HG03280 (cell line): ENCODE results near the gene IPMK.
"Not testable (repeated sequence)": the region's sequence is repeated elsewhere in the genome, so short reads cannot be mapped to it uniquely, and the experiment has no call there.

Experiments used
- ATAC-seq: cut with Tn5 transposase; IDR thresholded peaks from one replicate; pipeline ENCODE4 v1.9.1; 2021; ENCODE audit warnings: mild to moderate bottlenecking, moderate library complexity; ENCODE audit not compliant: unreplicated experiment

Gene IPMK

DNA sequence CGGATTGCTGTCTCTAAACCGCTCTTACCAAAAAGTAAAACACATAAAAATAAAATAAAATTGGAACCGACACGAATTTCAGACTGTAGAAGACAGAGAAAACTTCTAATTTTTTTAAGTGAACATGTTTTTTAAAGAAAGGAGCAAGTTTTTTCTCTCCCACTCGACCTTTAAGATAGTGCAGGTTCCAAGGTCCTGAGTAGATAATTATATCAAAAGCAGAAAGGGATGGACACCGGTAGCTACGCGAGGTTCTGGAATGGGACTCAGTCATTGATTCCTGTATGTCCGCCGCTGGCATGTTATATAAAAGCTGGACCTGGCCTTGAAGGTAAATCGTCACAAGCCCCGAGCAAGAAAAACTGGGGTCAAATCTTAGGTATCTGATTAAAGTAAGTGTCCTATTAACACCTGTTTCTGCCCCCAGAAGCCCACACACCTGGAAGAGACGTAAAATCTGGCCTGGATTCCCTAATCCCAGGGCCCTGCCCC is 806 bp upstream of the IPMK start:
- peak; percentile 0 for ATAC-seq

DNA sequence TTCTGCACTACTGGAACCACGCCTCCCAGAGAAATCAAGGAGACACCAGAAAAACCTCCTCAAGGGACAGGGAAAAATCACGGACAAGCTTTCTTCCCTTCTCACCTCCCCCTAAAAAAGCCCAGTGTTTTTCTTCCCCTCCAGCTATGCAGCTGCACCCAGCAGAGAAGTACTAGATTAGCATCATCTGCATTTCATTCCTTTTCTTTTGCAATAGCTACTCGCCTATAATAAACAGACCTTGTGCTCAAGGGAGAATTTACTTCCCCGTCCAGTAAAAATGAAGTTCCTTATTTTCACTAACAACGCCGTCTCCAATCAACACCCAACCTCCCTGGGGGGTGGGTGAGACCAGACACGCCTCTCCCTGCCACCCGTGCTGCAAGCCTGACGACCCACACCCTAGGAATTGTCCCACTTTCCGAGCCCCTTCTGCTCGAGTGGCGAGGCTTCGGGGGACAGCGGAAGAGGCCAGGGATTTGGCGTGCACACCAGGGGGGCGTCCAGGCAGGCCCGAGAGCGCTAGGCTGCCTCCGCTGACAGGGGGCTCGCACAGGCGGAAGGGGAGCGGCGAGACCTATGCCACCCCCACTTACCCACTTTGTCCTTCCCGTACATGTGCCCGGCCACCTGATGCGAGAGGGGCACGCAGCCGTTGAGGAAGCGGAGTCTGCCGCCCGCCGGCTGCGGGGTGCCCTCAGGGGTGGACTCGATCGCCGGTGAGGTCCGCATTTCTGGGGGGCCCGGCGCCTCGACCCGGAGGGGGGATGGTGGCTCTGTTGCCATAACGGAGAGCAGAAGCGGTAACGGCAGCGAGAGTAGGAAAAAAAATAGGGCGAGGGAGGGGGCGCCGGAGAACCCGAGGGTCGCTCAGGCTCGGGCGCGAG is 625 bp downstream of the IPMK start:
- peak; percentile 7 for ATAC-seq

DNA sequence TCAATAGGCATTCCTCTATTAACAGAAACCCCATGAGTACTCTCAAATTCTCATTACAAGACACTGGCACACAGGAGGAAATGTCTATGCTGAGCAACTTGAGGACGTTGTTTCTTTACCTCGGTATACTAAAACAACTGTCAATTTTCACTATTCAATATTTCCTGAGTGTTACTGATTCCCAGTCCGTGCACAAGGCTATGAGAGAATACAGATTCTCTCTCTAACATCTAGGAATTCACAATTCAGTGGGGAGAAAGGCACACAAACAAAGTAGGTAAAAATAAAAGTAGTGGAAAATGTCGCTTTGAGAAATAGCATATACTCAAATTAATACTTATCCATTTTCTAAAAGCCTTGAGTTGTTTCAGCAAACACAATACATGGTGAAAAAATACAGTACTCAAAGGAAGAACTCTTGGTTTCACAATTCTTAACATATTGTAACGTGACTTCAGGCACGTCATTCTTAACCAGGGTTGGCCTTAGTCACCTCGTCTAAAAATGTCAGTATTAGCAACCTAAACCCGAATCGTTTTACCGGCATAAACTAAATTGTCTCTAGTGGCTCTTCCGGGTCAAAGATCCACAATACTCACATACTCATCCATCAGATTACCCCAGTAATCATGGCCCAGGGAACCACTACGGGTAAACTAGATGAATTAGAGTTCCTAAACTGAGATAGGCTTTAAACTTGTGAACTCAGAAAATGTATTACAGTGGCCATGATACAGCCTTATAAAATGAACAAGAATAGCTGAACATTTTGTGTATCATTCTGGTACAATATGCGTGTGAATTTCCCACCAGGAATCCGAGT is 1.5 kb downstream of the IPMK start:
- peak; percentile 16 for ATAC-seq

DNA sequence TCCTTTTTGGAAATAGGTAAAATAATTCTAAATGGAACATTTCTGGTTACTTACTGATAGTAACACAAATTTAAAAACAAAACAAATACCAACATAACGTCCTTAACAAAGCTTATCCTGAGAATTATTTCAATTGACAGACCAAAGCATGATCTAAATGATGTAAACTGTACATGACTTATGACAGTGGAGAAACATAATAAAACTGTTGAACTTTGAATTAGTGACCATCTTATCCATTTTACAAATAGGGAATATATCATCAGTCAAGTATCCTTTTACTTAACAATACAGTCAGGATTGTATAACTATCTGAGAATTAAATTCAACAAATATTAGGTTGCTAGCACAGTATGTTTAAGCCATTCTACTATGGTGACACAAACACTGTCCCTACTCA is 2.4 kb downstream of the IPMK start:
- ATAC-seq, result no peak

DNA sequence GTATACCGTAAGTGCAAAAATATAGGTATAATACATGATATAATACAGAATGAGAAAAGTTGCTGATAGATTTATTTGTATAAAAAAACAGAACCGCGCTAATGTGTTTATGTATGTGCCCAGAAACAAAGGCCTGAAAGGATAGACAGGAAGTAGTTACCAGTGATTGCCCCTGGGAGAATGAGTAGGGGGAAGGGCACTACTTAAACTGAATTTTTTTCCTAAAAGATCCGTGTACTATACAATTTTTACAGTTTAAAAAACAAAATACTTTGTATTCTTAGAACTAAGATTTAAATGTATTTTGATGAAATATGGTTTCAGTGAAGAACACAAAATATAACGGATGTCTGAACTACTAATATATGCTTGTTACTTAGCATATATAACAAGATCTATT is 2.9 kb downstream of the IPMK start:
- ATAC-seq, result no peak

DNA sequence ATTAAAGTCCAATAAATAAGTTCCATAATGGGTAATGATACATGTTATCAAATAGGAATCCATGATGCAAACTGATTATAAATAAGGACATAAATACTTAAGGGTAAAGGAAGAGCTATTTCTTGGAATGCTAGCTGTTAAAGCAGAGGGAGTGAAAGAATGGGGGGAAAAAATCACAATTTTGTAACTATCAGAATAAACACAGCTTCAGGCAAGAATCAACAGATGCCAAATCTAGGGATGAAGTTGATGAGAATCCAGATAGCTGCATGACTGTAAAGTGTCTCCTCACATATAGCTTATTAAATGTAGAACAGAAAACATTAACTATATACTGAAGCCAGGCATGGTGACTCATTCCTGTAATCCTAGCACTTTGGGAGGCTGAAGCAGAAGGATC is 4.9 kb downstream of the IPMK start:
- no peak for ATAC-seq

DNA sequence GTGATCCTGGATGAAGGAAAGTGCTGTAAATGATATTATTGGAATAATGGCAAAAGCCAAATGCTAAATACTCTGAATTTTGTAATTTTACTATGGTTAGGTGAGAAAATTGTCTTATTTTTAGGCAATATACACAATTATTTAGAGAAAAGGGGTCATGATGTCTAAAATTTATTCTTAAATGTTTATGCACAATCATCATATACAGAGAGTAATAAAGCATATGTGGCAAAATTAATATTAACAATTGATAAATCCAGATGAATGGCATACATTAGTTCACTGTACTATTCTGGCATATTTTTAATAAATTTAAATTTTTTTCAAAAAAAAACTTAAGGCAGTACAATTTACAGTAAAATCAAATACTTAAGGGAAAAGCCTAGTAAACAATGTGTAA is 7.4 kb downstream of the IPMK start:
- ATAC-seq, result no peak

DNA sequence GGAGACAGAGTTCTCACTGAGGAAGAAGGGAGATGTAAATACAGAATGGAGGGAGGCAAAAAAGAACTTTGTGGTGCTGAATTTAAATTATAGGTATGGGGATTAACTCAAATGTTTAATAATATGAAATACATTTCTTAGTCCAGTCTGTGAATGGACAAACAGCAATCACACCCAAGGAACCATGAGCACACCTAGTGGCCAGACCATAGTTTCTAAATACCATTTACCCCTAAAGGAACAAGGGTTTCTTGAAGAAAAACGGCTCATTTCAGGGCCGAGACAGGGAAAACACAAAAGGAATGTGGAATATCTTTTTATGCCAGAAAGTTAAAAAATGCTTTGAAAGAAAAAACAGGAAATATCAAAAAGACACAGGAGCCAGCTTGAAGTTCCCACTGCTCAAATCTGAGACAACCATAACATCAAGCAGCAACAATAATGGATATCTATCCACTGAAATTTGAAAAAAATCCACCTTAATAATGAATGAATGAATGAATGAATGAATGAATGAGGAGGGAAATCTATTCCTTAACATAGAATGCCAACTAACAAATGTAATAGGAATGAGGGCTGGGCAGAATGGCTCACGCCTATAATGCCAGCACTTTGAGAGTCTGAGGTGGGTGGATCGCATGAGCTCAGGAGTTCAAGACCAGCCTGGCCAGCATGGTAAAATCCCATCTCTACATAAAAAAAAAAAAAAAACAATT is 8.6 kb downstream of the IPMK start:
- no peak for ATAC-seq

DNA sequence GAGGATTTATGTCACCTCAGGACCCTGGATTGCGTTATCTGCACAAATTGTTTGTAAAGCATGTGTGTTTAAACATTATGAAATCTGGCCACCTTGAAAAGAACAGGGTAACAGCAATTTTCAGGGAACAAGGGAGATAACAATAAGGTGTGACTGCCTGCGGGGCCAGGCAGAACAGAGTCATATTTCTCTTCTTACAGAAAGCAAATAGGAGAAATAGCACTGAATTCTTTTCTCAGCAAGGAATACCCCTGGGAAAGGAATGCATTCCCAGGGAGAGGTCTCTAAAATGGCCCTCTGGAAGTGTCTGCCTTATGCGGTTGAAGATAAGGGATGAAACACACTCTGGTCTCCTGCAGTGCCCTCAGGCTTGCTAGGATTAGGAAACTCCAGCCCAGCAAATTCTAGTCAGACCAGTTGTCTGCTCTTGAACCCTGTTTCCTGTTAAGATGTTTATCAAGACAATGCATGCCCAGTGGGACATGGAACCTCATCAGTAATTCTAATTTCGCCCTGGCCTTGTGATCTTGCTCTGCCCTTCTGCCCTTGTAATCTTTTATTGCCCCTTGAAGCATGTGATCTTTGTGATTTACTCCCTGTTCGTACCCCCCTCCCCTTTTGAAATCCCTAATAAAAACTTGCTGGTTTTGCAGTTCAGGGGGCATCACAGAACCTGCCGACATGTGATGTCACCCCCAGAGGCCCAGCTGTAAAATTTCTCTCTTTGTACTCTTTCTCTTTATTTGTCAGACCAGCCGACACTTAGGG is 11.5 kb downstream of the IPMK start:
- ATAC-seq, result not testable (repeated sequence)

DNA sequence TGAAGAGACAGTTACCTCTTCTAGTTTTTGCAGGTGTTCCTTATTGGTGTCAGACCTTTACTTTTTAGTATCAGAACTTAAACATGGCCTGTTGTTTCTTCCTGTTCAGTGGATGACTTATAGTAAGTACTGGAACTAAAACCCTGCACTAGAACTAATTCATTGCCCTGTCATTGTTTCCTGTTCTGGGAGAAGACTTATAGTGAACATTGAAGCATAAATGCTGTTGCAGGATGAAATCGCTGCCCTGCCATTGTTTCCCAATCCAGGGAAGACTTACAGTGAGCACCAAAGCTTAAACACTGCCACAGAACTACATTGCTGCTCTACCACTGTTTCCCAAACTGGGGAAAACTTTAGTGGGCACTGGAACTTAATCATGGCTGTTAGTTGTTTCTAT is 13.1 kb downstream of the IPMK start:
- no peak for ATAC-seq

DNA sequence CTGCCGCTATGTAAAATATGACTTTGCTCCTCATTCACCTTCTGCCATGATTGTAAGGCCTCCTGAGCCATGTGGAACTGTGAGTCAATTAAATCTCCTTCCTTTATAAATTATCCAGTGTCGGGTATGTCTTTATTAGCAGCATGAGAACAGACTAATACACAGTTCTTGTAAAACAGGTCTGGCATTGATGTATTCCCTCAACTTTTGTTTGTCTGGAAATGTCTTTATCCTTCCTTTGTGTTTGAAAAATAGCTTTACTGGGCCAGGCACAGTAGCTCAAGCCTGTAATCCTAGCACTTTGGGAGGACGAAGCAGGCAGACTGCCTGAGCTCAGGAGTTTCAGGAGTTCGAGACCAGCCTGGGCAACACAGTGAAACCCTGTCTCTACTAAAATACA is 14.5 kb downstream of the IPMK start:
- ATAC-seq, result no peak

DNA sequence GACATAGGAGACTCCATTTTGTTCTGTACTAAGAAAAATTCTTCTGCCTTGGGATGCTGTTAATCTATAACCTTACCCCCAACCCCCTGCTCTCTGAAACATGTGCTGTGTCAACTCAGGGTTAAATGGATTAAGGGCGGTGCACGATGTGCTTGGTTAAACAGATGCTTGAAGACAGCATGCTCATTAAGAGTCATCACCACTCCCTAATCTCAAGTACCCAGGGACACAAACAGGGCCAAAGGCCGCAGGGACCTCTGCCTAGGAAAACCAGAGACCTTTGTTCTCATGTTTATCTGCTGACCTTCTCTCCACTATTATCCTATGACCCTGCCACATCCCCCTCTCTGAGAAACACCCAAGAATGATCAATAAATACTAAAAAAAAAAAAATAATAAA is 23.0 kb downstream of the IPMK start:
- ATAC-seq, result not testable (repeated sequence)

DNA sequence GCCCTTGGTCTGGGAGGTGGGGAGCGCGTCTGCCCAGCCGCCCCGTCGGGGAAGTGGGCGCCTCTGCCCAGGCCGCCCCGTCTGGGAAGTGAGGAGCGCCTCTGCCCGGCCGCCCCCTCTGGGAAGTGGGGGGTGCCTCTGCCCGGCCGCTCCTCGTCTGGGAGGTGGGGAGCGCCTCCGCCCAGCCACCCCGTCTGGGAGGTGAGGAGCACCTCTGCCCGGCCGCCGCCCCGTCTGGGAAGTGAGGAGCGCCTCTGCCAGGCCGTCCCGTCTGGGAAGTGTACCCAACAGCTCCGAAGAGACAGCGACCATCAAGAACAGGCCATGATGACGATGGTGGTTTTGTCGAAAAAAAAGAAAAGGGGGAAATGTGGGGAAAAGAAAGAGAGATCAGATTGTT is 23.5 kb downstream of the IPMK start:
- ATAC-seq, result not testable (repeated sequence)

DNA sequence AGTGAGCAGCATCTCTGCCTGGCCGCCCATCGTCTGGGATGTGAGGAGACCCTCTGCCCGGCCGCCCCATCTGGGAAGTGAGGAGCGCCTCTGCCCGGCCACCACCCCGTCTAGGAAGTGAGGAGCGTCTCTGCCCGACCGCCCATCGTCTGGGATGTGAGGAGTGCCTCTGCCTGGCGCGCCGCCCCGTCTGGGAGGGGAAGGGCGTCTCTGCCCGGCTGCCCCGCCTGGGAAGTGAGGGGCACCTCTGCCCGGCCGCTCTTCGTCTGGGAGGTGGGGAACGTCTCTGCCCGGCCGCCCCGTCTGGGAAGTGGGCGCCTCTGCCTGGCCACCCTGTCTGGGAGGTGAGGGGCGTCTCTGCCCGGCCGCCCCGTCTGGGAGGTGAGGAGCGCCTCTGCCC is 23.9 kb downstream of the IPMK start:
- ATAC-seq, result not testable (repeated sequence)

DNA sequence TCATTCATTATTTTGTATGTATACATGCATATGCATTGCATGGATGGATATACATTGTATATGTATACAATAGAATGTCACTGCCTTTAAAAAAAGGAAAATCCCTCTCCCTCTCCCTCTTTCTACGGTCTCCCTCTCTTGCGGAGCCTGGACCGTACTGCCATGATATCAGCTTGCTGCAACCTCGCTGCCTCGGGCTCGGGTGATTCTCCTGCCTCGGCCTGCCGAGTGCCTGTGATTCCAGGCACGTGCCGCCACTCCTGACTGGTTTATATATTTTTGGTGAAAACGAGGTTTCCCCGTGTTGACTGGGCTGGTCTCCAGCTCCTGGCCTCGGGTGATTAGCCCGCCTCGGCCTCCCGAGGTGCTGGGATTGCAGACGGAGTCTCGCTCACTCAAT is 24.4 kb downstream of the IPMK start:
- no peak for ATAC-seq

DNA sequence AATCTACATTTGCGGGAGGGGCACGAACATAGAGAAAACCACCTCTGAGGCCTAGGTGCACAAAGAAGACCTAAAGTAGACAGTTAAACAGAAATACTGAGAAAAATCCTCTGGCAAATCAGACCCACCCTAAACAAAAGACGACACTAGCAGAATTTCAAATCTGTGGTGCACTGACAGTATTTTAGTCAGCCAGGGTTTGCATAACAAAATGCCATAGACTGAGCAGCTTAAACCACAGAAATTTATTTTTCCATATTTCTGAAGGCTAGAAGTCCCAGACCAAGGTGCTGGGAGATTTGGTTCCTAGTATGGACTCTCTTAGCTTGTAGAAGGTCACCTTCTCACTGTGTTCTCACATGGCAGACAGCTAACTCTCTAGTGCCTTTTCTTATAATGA is 26.3 kb downstream of the IPMK start:
- no peak for ATAC-seq

DNA sequence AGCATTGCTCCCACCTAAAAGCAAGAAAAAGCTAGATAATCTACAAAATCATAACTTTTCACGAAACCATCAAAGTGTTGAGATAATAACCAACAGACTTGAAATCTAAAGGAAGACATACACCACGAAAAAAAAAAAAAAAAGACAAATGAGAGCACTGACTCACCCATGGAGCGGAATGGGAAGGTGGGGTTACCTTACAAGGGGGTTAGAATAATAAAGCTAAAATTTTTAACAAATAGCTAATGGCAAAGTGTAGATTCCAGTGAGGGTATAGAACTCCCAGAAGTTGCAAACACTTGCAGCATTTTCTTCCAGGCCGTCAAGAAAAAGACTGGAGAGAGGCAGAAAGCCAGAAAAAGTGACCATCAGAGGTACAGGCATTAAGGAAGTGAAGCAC is 27.2 kb downstream of the IPMK start:
- no peak for ATAC-seq

DNA sequence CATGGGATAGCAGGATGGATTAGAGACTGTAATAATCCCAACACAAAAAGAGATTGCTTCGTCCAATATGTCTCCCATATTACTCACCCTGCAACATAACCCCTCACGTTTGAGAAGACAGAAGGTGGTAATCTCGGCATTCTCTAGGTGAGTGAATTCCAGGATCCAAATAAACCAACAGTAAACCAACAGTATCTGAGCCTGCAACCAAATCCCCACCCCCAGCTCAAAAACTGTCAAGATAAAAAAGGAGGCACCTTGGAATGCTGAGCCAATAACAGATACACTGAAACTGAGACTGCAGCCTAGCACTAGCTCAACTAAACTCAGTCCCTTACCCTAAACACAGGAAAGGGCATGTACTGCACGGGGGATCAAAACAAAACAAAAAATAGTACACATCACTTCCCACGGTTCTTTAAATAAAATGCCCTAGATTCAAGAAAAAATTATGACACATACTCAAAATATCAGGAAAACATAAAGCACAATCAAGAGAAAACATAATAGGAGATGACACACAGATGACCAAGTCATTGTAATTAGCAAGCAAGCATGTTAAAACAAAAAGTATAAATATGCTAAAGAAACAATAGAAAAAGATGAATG is 28.0 kb downstream of the IPMK start:
- no peak for ATAC-seq

DNA sequence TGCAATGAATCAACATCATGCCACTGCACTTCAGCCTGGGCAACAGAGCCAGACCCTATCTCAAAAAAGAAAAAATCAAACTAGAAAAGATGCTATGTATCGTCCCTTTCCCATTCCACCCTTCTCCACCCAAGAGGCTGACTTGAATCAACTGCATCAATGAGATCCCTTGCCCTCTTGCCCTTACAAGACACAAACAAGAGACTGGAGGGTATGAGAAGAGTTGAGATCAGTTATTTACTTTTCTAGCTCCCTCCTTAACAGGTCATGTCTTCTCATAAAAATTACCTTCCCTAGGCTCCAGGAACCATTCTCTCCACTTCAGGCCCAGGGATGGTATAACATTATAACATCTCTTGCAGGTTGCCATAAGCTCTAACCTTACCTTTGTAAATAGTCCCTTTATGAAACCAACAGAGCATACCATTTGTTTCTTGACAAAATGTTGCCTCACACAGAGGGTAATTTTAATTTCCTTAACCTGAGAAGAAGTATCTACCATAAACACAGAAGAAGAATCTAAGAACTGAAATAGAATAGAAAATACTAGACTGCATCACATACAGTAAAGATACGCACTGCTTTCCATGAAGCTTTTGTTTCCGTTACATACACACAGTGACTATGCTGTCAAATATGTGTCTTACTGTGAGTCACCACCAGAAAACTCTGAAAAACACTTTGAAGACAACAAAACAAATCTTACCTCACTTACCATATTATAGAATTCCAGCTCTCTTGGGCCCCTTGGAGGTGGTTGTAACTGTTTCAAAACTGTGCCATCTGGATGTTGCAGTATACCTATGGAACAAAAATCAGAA is 30.5 kb downstream of the IPMK start:
- no peak for ATAC-seq
